GM23248 (cell line): ENCODE results near the gene HERPUD1.
"Not testable (repeated sequence)": the region's sequence is repeated elsewhere in the genome, so short reads cannot be mapped to it uniquely, and the experiment has no call there.

Experiments used
- EZH2 ChIP-seq: fragments of 200-600 bp; sonication (generic); IDR thresholded peaks from 2 replicates; pipeline ENCODE4 v1.6.1; 2018; ENCODE audit warnings: antibody characterized with exemption, mild to moderate bottlenecking; ENCODE audit not compliant: insufficient read depth, poor library complexity, severe bottlenecking
- EZH2phosphoT487 ChIP-seq: fragments of 200-600 bp; sonication (generic); IDR thresholded peaks from 2 replicates; pipeline ENCODE4 v1.6.1; 2018; ENCODE audit warnings: antibody characterized with exemption, moderate library complexity, mild to moderate bottlenecking, low read depth; ENCODE audit not compliant: insufficient read depth

DNA sequence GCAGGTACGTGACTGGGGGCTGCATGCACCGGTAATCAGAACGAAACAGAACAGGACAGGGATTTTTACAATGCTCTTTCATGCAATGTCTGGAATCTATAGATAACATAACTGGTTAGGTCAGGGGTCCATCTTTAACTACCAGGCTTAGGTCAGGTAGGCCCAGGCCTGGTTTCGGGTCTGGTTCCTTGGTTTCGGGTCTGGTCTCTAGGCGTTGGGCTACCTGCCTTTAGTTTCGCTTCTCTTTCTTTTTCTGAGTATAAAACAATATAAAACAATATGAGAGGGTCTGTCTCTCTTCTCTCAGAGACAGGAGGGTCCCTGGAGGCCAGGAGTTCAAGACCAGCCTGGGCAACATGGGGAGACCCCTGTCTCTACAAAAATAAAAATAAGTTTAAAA lies 42.0 kb downstream of the HERPUD1 start:
- not testable (repeated sequence) for TF ChIP-seq EZH2phosphoT487, EZH2
